ENCODE results near the gene CLDN22.

- TF ChIP-seq CTCF (conservative IDR thresholded peaks at IDR 0.05) (no peak), ZFX (IDR thresholded peaks at IDR 0.05) (no peak)
These were observed 13.9 kb upstream of the CLDN22 start for GRCh38 chr4:183333983-183334382.

Data from C4-2B (cell line).